ENCODE results near the gene ZNF488.

- TF ChIP-seq POLR2A (IDR thresholded peaks at IDR 0.05; ENCODE audit: low read depth) = no peak
- no peak for TF ChIP-seq CTCF (IDR thresholded peaks at IDR 0.05)
- TF ChIP-seq POLR2AphosphoS5 (IDR thresholded peaks at IDR 0.05) = no peak
- TF ChIP-seq EP300 (IDR thresholded peaks at IDR 0.05) = no peak
These were observed 4.7 kb downstream of the ZNF488 start for GRCh38 chr10:47379445-47379785.

All from esophagus muscularis mucosa (tissue), 4 donors.